Activated CD8-positive, alpha-beta memory T cell treated with anti-CD3 and anti-CD28 coated beads for 48 hours (primary cell): ENCODE results near the gene TSPAN13.

Source experiments
- DNase-seq, 3 experiments: peaks; one replicate each; pipeline ENCODE4 v3.0.0-alpha.2; 2020; ENCODE audit warnings: low read depth in 2 of 3, low spot score in 2 of 3

Gene TSPAN13

DNA sequence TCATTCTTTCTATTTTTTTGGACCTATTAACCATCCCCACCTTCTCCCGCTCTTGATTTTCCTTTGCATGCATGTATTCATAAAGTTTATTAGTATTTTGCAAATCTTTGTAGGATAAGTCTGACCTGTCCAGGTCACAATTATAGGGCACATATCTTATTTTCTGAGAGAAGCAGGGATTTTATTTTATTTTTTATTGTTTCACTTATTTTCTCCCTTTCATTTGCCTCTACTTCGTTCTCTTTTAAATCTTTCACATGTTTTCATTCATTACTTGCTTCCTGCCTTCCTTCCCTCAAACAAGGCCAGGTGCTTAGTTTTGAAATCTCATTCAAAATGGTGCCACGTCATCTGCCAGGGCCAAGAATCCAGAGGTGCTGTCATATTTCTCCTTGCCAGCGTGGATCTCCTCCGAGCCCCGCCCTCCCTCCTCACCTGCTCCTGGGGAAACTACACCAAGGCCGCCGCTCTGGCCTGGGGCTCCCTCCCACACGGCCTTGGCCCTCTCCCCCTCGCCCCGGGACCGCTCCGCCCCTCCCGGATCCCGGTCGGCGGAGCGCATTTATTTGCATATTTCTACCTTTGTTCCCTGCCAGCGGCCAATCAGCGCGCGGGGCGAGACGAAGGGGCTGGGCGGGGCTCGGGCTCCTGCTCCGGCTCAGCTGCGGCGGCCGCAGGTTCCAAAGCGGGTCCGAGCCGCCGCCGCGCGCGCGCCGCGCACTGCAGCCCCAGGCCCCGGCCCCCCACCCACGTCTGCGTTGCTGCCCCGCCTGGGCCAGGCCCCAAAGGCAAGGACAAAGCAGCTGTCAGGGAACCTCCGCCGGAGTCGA, at the start of gene TSPAN13:
TSS of gene TSPAN13 (plus strand) at position 654 of the 830 bp plus-strand sequence. CDS start 213 bp downstream, outside the sequence.
- peak; percentile 21 to 45 (median 41) for DNase-seq

DNA sequence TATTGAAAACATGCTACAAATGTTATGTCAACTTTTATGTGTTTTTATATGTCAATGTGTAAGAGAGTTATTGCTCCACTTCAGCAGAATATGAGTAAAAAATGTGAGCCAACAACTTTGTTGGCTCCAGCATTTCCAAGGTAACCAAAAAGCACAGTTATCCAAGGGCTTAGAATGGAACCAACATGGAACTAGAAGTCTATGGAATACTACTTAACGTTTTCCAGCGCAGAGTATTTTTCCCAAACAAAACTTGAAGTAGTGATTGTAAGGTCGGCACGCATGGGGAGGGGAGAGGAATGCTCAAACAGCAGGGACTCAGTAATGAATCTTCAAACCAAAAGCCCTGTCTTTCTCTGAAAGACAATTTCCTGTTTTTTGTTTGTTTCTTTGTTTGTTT, 45.0 kb upstream of the TSPAN13 start:
- no peak for DNase-seq

DNA sequence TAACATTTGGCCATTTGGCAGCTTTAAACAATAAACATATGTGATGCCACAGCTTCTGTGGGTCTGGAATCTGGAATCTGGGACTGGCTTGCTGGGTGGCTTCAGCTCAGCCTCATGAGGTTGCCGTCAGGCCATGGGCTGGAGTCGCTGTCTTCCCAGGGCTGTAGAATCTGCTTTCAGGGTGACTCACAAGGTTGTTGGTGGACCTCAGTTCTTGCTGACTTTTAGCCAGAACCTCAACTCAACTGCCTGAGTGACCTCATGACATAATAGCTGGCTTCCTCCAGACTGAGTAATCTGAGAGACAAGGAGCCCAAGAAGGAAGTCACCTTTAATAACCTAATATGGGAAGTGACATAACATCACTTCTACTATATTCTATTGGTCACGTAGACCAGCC, 44.6 kb upstream of the TSPAN13 start:
- DNase-seq: no peak

DNA sequence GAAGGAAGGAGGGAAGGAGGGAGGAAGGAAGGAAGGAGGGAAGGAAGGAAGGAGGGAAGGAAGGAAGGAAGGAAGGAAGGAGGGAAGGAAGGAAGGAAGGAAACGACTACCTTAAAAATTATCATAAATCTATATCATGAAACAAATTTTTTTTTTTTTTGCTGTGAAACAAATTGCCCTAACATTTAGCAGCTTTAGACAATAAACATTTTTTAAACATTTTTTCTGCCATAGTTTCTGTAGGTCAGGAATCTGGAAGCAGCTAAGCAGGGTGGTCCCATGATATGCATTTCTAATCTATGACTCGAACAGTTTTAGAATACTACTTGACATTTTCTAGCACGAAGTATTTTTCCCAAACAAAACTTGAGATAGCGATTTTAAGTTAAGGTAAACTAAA, 42.9 kb upstream of the TSPAN13 start:
- DNase-seq: no peak

DNA sequence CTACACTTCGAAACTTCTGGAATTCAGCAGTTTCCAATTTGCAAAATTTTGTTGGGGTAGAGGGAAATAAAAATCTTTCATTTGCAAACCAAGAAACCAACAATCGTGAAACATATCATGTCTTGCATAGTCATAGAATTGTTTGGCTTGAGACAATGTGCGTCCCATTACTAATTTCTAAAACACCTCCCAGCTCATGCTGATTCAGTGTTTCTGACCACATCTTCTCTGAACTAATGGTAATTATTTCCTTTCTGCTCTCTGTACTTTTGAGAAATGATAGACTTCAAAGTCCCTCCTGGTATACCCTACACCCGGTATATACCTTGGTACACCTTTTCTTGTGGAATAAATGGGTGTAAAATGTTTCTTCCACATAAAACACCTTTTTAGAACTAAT, 41.8 kb upstream of the TSPAN13 start:
- no peak for DNase-seq

DNA sequence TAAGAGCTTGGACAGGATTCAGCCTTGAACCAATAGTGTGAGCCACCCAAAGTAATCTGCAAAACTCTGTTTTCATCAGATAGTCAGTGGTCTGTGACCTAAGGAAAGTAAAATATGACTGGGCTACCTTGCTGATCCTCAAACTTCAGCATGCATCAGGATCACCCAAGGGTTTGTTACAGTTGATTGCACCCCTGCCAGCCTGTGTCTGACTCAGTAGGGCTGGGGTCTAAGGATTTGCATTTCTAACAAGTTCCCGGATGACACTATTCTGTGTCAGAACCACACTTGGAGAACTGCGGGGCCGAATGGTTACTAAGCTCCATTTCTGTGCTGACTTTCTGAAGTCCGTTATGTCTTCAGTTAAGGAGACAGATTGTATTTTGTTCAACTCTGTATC, 40.6 kb upstream of the TSPAN13 start:
- no peak for DNase-seq

DNA sequence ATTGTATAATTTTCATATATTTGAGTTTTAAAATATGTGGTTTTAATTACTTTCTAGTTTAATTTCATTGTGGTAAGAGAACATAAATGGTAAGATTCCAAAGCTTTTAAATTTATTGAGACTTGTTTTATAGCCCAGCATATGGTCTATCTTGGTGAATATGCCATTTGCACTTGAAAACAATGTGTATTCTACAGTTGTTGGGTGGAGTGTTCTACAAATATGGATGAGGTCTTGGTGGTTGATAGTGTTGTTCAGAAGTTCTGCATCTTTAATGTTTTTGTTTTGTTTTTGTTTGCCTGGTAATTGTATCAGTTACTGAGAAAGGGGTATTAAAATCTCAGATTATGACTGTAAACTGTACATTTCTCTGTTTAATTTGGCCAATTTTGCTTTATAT, 37.6 kb upstream of the TSPAN13 start:
- DNase-seq: no peak

DNA sequence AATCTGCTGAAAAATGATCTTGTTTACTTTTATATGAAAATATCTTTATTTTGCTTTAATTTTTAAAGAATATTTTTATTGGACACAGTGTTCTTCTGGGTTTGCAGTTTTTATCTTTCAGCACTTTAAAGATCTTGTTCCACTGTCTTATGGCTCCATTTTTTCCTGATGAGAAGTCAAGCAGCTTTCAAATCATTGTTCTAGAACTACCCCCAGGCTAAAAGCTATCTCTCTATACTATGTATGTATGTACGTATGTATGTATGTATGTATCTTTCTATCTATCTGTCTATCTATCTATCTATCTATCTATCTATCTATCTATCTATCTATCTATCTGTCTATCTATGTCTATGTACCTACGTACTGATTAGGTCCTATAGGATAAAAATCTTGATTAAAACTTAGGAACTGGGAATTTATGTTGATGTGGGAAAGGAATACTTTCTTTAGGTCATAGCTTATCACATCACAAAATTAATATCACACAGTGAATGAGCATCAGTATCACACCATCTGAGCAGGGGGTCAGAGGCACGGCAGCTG, 35.4 kb upstream of the TSPAN13 start:
- DNase-seq: no peak

DNA sequence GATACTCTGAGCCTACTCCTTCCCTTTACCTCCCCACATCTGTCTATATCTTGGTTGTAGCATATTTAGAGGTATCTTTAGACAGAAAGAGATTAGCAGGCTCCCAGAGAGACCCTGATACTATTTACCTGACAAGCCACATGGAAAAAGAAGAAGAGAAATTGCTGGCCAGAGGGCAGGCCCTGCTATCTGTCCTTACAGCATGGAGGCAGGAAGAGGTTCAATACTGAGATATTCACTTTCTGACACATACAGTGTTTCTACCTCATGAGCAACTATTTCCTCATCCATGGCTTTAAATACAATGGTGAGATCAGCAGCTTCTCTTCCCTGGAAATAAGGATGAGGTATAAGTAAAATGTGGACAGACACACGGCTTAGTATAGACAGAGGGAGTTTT, 33.9 kb upstream of the TSPAN13 start:
- DNase-seq: no peak

DNA sequence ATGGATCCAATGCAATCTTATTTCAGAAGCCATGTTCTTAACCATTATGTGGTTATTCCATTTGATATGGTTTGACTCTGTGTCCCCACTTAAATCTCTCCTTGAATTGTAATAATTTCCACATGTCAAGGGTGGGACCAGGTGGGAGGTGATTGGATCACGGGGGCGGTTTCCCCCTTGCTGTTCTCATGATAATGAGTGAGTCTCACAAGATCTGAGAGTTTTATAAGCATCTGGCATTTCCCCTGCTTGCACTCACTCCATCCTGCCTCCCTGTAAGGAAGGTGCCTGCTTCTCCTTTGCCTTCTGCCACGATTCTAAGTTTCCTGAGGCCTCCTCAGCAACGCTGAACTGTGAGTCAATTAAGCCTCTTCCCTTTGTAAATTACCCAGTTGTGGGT, 32.0 kb upstream of the TSPAN13 start:
- DNase-seq: no peak

DNA sequence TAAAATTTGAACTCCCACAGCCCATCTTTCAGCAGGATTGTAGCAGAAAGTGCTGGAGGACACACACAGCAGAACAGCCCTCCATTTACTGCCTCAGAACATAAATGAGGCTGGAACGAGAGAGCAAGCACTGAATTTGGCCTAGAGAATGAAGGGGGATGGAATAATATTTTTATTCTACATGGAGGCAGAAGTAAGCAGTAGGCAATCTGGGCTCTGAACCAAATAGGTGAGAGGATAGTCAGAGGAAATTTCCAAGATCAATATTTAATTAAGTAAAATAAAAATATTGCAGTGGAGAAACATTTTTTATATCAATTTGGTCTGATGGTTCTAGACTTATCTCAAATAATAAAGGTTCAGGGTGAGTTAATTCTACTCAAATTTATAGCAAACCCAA, 29.2 kb upstream of the TSPAN13 start:
- DNase-seq: no peak

DNA sequence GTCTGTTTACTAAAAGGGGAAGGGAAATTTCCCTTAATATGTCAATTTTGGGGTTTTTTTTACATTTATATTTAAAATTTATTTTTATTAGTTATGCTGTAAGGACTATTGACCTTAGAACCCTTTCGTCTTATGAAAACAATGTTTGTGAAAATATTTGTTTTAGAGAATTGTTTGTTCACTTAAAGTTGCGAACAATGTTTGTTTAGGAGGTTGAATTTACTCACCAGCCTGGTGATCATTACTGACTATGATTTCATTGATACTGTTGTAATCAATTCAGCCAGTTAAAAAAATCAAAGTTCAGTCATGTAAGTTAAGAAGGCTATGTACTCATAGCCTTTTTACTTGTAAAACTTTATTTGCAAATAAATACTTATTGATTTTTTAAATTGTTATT, 27.4 kb upstream of the TSPAN13 start:
- no peak for DNase-seq

DNA sequence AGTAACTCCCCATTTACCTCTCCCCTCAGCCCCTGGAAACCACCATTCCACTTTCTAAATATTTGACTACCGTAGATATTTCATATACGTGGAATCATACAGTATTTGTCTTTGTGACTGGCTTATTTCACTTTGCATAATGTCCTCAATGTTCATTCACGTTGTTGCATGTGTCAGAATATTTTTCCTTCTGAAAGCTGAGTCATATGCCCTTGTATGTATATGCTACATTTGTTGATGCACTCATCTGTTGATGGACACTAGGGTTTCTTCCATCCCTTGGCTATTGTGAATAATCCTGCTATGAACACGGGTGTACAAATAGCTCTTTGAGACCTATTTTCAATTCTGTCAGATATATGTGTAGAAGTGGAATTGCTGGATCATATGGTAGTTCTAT, 25.8 kb upstream of the TSPAN13 start:
- no peak for DNase-seq

DNA sequence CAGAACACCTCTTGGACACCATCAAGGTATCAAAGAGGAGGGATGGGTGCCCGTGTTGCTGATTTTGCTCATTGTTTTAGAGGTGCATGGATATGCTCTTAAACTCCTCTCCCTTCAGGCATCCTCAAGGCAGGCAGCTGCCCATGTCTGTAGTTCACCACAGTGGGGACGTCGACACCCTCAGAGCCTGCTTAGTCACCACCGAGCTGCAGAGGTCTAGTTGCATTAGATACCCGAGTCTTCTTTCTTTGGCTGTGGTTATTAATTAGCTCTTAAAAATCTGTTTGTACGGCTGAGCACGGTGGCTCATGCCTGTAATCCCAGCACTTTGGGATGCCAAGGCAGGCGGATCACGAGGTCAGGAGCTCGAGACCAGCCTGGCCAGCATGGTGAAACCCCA, 24.7 kb upstream of the TSPAN13 start:
- DNase-seq: no peak

DNA sequence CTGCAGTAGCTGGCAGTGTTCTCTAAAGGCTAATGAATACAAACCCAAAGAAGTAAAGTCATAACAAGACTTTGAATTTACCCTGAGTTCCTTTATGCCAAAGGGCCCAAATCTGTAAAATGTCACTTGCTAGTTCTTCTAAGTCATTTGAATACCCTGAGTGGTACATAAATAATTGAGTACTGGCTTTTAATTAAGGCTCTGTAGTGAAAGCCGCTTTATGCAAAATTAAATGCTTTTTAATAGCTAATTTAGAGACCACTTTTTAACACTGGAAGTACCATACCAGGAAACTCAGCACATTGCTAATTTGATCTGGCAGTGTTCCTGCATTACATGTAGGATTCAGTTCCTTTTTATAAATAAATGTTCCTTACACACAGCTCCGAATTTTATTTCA, 24.0 kb upstream of the TSPAN13 start:
- no peak for DNase-seq

DNA sequence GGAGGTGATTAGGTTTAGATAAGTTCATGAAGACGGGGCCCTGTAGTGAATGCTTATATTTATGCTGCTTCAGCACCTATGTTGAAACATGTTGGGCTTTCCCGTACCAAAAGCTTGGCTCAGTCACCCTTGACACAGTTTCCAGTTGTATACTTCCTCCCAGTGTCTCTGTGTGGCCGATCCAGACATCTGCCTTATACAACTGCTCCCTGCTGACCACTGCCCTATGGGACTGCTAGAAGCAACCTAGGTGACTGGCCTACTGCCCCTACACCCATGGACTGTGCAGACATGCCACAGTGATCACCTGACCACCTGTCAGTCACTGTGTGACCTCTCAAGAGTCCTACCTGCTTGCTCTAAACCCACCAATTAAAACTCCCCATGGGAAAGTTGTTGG, 22.6 kb upstream of the TSPAN13 start:
- DNase-seq: no peak

DNA sequence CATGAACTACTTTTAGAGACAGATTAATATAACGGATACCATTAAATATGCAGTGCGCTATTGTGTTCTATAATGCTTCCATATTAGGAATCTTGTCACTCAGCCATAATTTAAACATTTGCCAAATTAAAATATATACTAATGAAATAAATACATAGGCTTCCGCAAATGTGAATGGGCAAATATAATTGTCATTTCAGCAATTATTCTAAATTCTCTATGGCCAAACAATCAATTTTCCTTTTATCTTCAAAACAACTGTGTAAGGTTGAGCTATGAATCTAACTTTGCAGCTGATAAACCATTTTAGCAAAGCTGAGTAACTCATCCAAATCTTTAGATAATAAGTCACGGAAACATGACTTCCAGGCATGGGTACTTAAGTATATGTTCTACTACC, 20.7 kb upstream of the TSPAN13 start:
- no peak for DNase-seq

DNA sequence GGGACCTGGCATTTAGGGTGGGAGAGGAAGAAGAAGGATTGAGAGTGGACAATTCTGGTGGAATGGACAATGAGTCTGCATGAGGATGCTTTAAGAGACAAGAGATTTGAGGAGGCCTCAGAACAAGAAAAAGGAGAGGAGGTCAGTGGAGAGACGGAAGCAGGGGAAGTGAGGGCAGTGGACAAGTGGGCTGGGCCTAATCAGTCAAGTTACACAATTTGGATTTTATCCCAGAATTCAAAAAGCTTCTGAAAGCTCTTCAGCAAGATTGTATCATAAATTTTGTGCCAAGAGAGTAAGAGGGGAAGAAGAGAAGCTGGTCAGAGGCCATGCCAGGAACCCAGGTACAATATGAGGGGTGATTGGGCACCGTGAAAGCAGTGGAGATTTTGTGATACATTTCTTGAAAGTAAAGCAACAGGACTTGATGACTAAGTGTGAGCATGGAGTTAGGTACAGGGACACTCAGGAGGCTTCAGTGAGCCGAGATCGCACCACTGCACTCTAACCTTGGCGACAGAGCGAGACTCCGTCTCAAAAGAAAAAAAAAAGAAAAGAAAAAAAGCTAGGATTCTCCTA, 19.3 kb upstream of the TSPAN13 start:
- DNase-seq: no peak

DNA sequence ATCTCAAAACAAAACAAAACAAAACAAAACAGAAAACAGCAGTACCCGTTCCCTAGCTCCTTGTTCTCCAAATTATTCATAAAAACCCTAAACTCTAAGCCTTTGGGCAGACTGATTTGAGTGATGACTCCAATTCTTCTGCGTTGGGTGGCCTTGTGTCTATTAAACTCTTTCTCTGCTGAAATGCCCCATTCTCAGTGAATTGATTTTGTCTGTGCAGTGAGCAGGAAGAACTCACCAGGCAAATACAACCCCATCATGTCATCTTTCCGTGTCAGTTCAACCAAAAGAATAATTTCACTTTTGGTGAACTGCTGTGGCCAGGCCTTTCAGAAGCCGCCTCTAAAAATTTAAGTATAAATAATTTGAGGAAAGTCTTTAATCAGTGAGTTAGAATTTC, 18.5 kb upstream of the TSPAN13 start:
- no peak for DNase-seq

DNA sequence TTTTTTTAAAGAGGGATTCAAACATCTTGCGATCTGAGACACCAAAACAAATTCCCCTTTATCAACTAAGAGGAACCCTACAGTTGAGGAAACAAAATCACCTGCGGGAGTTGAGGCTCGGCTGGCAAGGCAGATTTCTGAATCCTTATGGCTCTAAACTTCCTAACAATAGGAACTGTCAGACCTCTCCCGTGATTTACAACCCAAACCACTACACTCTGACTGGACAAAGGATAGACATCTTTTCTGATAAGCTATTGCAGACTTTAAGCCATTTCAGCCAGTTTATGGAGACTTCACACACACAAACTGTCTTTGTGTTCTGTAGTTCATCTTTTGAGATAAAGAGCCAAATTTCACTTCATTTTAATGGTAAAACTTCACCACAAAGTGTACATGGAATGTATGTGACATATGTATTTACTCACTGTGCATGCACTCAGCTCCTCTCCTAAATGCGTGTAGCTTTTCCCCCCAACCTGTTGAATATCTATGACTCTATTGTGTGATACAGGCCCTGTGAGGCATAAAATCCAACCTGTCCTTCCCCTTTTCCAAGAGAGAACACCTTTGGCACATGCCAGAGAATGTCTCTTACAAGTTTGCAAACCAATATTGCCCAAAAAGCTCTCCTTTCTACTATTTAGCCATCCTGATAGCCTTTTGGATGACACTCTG, 15.4 kb upstream of the TSPAN13 start:
- no peak for DNase-seq

DNA sequence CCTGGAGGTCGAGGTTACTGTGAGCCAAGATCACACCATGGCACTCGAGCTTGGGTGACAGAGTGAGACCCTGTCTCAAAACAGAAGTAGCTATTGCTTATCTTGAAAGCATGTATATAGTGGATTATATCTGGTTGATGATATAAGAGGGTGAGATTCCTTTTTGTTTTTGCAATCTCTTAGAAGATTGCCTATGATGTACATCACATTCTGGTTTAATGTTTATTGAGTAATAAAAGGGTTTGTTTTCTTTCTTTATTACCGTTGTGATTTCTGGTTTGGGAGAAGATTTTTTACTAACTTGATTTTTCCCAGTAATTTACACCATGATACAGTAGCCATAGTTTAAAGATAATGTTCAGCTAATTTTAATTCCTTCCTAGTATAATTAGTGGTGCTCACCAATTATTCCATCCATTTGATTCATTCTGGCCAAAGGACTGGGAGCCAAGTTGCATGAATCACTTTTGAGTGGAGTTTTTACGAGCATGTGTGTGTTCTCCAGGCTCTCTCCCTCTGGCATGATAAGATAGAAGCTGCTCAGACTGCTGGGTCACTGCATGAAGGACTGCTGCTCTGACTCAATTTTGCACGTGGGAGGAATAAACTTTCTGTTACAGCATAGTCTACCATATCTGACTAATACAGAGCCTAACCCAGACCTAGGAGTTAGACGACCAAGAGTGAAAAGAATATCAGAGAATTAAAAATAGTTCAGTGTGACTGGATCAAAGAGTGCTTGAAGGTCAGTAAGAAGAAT, 13.5 kb upstream of the TSPAN13 start:
- DNase-seq: no peak

DNA sequence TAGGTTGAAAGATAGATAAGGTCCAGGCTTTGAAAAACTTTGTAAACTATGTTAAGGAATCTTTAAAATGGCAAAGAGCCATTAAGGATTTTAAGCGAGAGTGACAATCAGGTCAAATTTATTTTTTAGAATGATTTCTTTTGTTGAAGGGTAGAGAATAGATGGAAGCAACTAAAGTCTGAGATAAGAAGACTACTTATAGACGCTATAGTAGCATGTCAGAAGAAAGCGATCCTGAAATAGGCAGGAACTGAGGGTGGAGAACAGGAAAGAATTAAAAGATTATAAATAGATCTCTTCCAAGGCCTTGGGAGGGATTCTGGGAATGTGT, 13.0 kb upstream of the TSPAN13 start:
- DNase-seq: no peak
